ENCODE results near the gene F2.

F2 gene

DNA sequence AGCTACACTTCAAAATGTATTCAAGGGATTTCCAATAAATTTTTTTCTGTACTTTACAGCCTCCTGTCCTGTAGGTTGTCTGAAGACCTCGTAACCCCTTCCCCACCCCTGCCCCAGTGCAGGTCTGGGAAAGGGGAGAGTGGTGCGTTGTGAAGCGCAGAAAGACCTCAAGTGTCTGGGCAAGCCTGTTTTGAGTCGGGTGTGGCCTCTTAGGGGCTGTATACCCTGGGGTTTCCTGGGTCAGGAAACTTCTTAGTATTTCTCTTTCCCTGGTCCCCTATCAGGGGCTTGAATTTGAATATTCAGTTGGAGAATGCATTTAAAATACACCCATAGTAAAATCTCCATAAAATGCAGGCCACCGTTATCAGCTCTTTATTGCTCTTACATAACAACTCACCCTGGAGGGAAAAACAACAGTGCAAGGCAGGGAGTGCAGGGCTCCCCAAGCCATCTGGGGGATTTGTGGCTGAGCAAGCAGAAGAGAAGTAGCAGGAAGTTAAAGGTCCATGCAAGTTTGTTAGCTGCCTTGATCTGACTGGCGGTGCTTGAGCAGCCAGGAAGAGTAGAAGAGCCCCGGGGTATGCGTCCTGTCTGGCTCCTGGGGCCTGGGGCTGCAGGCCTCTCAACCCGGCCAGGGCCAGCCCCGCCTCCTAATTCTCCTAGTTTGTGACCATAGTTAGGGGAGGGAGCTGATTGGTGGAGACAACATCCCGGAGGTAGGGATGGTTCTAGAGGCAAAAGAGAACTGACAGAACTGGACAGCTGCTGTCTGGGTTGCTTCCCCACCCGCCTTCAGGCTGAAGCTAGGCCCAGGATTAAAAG is 44.3 kb upstream of the F2 start:
- ChIA-PET CTCF (interaction anchor here (1.1 to 1.6 kb wide), 5 partner anchors 16 to 276 kb away, joined by 3 to 6 read pairs (median 3); no protein-coding TSS in a partner anchor), POLR2A (no interaction called here)
- no peak for DNase-seq (ENCODE audit: extremely low spot score)
- TF ChIP-seq CTCF (IDR thresholded peaks at IDR 0.05; ENCODE audit: control extremely low read depth, extremely low read depth, low read depth, missing control alignments): no peak

DNA sequence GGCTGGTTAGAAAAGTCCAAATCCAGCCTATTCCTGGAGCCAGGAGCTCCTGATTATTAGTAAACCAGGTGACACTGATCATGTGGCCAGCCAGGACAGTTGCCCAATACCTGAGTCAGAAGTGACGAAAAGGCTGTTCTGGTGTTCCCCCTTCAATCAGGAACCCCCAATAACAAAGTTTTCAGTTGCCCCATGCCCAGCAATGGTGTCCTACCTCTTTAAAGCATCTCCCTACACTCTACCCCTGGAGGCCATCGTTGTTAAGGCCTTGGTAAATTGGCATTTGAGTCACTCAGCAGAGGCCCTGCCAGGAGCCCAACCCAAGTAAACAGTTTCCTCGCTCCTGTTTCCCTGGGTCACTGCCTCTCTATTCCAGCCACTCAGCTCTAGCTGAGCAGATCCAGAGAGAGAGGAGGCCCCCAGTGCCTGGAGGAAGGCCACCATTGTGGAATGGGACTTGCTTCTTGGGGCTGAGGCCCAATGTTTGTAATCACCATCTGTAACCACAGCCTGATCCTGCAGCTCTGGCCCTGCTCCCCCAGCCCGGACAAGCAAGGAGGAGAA is 43.6 kb upstream of the F2 start:
- TF ChIP-seq CTCF (IDR thresholded peaks at IDR 0.05; ENCODE audit: control extremely low read depth, extremely low read depth, low read depth, missing control alignments): no peak
- ChIA-PET CTCF (interaction anchor here (1.1 to 1.5 kb wide), 3 partner anchors 21 to 276 kb away, joined by 3 read pairs; no protein-coding TSS in a partner anchor), POLR2A (interaction anchor here (0.6 kb wide), 1 partner anchor 22 kb away, joined by 4 read pairs; no protein-coding TSS in a partner anchor)
- no peak for DNase-seq (ENCODE audit: extremely low spot score)

GRCh38 chr11:46675949-46676348 is 43.1 kb upstream of the F2 start:
- ChIA-PET CTCF (no interaction called here), POLR2A (interaction anchor here (0.6 kb wide), 1 partner anchor 23 kb away, joined by 4 read pairs; no protein-coding TSS in a partner anchor)
- no peak for DNase-seq (ENCODE audit: extremely low spot score)
- TF ChIP-seq CTCF (IDR thresholded peaks at IDR 0.05; ENCODE audit: control extremely low read depth, extremely low read depth, low read depth, missing control alignments): no peak

GRCh38 chr11:46676436-46677158 is 42.4 kb upstream of the F2 start:
- ChIA-PET POLR2A (no interaction called here), CTCF (no interaction called here)
- no peak for TF ChIP-seq CTCF (IDR thresholded peaks at IDR 0.05; ENCODE audit: control extremely low read depth, extremely low read depth, low read depth, missing control alignments)
- DNase-seq (ENCODE audit: extremely low spot score): no peak

DNA sequence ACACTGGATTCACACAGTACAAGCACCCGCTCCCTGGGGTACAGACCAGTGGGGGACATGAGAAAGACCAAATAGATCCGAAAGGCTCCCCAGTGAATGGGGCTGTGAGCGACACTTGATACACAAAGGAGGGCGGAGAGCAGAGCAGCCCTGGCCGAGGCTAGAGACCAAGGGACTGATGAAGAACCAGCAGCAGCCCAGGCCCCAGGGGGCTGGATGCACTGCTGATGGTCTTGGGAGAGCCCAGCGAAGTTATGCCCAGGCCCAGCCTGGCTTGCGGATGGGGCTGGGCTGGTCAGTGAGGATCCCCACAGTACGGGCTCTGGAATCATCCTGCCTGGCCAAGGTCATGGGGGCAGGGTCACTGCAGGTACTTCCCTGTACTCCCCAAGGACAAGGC is 41.8 kb upstream of the F2 start:
- POLR2A ChIA-PET: no interaction called here
- CTCF ChIA-PET: no interaction called here
- no peak for DNase-seq (ENCODE audit: extremely low spot score)
- no peak for TF ChIP-seq CTCF (IDR thresholded peaks at IDR 0.05; ENCODE audit: control extremely low read depth, extremely low read depth, low read depth, missing control alignments)

DNA sequence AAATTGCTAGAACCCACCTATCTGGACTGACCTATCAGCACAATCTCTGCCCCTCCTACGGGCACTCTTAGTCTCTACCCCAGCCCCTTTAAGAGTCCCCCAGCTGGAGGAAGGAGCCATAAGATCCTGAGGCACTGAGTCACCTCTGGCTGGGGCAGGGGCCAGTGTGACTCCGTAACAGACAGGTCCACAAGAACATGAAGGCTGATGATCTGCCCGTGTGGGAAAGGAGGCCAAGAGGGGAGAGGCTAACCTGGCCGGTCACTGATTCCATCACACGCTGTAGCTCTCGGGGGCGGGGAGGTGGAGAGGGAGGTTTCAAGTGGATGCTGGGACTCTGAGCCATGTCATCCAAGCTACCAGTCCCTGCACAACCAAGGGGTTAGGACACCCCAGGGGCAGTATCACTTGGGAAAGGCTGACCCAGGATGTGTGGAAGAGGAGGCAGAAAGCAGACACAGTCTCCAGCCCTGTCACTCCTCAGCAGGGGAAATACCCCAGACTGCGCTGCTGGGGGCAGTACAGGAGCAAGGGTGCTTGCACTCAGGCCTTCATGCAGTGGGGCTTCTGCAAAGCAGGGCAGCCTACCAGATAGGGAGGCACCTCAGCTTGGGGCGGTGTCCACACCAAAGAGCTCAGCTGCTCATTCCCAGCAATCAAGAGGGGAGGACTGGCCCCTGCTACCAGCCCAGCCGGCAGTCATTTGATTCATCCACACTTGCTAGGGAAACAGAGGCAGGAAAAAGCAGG is 40.8 kb upstream of the F2 start:
- DNase-seq (ENCODE audit: extremely low spot score): no peak
- no peak for TF ChIP-seq CTCF (IDR thresholded peaks at IDR 0.05; ENCODE audit: control extremely low read depth, extremely low read depth, low read depth, missing control alignments)
- POLR2A ChIA-PET: no interaction called here
- CTCF ChIA-PET: no interaction called here
